Stimulated activated CD8-positive, alpha-beta memory T cell treated with anti-CD3 and anti-CD28 coated beads, Interleukin-4, amount 100 ng/mL, for 4 hours (primary cell): ENCODE results near the gene MTHFD2.

Source experiments
- DNase-seq, 2 donors: peaks; one replicate each; pipeline ENCODE4 v3.0.0-alpha.2; 2020; ENCODE audit warnings: low read depth in 2 of 2, low spot score in 1 of 2

MTHFD2 gene

DNA sequence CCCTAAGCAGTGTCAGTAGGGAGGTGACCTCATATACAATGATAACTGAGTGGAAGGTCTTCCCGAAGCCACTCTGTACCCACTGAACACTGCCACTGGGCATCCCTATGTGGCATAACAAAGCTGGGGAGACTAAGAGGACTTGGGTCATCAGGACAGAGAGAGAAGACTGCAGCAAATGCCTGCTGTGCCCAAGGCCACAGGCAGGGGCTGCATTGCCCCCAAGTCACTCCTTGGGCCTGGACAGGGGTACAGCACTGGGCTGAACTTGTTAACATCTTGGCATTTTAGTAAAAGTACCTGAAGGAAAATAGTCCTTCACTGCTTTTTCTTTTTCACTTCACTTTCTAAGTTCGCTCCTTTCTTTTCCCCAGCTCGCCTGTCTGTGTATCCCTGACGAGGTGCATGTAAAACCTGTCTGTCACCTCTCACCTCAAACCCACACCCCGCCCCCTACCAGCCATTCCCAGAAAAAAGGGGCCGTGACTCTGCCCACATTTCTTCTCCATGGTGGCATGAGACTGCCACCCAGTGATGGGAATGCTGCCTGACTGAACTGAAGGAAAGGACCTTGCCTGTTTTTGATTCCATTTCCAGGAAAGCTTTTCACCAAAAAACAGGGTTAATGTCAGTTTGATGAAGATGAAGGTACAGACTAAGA is 62.9 kb downstream of the MTHFD2 start:
- DNase-seq, result no peak

DNA sequence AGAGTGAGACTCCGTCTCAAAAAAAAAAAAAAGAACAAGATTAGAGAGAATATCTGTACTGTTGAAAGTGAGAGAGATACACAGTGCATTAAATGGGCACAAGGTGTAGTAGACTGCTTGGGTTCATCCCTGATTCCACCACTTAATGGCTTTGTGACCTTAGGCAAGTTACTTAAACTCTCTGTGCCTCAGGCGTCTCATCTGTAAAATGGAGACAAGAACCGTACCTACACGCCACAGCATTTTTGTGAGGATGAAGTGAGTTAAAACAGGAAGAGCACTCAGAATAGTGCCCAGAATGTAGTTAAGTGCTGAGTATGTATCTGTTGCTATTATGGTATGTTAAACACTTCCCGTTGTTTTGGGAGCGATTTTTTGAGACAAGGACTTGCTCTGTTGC is 64.3 kb downstream of the MTHFD2 start:
- DNase-seq, result no peak

DNA sequence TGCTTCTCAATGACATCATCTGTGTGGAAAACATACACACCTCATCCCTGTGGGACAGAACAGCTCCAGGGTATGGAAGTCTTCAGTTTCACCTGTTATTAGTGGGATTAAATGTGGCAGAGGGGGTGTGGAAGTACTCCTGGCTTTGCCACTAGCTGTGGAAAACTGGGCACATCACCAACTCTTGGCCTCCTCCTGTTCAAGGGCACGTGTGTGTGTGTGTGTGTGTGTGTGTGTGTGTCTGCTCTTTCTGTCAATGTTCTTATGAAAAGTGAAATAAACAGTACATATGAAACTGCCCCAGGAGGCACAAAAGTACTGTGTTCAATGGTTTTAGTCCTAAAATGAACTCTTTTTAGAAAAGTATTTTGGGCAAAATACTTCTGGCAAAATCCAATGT is 65.9 kb downstream of the MTHFD2 start:
- DNase-seq, result no peak

DNA sequence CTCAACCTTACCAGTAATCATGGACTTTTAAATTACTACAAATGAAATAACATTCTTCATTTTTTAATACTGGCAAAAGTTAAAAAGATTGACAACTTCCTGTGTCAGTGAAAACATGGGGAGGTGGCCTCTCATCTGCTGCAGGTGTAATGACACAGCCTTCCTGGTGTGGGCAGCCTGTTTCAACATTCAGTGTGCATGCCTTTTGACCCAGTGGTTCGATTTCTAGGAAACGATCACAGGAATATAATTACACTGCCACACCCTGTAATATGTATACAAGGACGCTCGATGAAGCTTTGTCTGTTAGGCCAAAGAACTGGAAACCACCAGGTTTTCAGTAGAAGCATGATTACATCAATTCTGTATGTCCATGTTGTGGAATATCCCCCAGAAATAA is 68.7 kb downstream of the MTHFD2 start:
- no peak for DNase-seq
